ENCODE data around the gene PSME3.

PSME3 gene

DNA sequence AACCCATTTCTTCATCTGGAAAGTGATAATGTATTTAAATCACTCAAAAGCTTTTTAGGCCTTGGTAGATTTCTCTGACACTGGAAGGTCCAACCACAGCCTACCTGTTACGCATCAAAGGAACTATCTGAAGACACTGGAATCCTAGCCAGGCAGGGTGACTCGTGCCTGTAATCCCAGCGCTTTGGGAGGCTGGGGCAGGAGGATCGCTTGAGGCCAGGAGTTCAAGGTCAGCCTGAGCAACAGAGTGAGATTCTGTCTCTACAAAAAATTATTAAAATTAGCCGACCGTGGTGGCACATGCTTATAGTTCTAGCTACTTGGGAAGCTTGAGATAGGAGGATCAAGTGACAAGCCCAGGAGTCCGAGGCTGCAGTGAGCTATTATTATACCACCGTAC lies 49.0 kb downstream of the PSME3 start:
- TF ChIP-seq RAD21 (IDR thresholded peaks at IDR 0.05; ENCODE audit: low read depth) (no peak), TEAD4 (IDR thresholded peaks at IDR 0.05) (no peak), CREB1 (IDR thresholded peaks at IDR 0.05; ENCODE audit: low read depth) (no peak), CEBPB (IDR thresholded peaks at IDR 0.05) (no peak), YY1 (IDR thresholded peaks at IDR 0.05; ENCODE audit: low read depth) (no peak), TAF1 (IDR thresholded peaks at IDR 0.05; ENCODE audit: low read depth) (no peak), EGR1 (IDR thresholded peaks at IDR 0.05) (no peak), NFIC (IDR thresholded peaks at IDR 0.05) (no peak), EP300 (IDR thresholded peaks at IDR 0.05; ENCODE audit: borderline replicate concordance) (no peak), FOXM1 (IDR thresholded peaks at IDR 0.05; ENCODE audit: borderline replicate concordance, low read depth) (no peak), ZBTB7A (IDR thresholded peaks at IDR 0.05; ENCODE audit: low read depth) (no peak)
- TF ChIP-seq, protein P1, sequence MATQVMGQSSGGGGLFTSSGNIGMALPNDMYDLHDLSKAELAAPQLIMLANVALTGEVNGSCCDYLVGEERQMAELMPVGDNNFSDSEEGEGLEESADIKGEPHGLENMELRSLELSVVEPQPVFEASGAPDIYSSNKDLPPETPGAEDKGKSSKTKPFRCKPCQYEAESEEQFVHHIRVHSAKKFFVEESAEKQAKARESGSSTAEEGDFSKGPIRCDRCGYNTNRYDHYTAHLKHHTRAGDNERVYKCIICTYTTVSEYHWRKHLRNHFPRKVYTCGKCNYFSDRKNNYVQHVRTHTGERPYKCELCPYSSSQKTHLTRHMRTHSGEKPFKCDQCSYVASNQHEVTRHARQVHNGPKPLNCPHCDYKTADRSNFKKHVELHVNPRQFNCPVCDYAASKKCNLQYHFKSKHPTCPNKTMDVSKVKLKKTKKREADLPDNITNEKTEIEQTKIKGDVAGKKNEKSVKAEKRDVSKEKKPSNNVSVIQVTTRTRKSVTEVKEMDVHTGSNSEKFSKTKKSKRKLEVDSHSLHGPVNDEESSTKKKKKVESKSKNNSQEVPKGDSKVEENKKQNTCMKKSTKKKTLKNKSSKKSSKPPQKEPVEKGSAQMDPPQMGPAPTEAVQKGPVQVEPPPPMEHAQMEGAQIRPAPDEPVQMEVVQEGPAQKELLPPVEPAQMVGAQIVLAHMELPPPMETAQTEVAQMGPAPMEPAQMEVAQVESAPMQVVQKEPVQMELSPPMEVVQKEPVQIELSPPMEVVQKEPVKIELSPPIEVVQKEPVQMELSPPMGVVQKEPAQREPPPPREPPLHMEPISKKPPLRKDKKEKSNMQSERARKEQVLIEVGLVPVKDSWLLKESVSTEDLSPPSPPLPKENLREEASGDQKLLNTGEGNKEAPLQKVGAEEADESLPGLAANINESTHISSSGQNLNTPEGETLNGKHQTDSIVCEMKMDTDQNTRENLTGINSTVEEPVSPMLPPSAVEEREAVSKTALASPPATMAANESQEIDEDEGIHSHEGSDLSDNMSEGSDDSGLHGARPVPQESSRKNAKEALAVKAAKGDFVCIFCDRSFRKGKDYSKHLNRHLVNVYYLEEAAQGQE (IDR thresholded peaks at IDR 0.05; ENCODE audit: low read depth): no peak
- TF ChIP-seq, protein P2, sequence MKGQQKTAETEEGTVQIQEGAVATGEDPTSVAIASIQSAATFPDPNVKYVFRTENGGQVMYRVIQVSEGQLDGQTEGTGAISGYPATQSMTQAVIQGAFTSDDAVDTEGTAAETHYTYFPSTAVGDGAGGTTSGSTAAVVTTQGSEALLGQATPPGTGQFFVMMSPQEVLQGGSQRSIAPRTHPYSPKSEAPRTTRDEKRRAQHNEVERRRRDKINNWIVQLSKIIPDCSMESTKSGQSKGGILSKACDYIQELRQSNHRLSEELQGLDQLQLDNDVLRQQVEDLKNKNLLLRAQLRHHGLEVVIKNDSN (IDR thresholded peaks at IDR 0.05): no peak
- TF ChIP-seq, protein P3, sequence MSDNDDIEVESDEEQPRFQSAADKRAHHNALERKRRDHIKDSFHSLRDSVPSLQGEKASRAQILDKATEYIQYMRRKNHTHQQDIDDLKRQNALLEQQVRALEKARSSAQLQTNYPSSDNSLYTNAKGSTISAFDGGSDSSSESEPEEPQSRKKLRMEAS (IDR thresholded peaks at IDR 0.05): no peak

DNA sequence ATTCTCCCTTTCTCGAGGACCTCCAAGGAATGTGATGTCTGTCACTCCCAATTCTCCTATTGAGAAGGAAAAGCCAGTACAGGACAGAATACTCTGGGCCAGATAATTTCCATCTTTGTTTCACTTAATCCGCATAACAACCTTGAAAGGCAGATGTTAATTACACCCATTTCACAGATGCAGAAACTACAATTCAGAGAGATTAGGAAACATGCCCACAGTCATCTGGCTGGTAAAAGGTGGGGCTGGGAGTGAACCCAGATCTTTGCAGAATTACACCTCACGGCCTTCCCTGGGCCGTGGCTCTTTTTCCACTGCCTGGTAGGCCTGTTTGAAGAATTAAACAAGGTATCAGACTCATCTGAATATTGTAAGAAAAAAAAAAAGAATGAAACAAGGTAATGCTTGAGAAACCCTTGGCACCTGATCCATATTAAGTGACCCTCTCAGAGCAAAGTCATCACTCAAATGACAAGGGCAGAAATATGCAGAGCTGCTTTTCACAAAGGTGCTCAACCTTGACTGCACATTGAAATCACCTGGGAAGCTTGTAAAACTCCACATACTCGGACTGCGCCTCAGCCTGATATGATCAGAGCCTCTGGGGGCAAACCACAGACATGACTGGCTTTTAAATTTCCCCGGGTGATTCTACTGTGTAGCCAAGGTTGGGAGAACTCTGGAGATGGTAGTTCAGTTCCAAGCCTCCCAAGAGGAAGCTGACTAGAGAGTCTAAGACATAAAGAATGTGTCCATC lies 50.8 kb downstream of the PSME3 start:
- no peak for TF ChIP-seq EP300 (IDR thresholded peaks at IDR 0.05; ENCODE audit: borderline replicate concordance)
- TF ChIP-seq FOXM1 (IDR thresholded peaks at IDR 0.05; ENCODE audit: borderline replicate concordance, low read depth): no peak
- TF ChIP-seq RAD21 (IDR thresholded peaks at IDR 0.05; ENCODE audit: low read depth): no peak
- TF ChIP-seq YY1 (IDR thresholded peaks at IDR 0.05; ENCODE audit: low read depth): no peak
- TF ChIP-seq NFIC (IDR thresholded peaks at IDR 0.05): peak; percentile 61; the same call in 1 of the 2 replicates
- TF ChIP-seq, protein P3 (IDR thresholded peaks at IDR 0.05): no peak
- 0 out of 2 replicates have a peak, but pooled peaks have one; percentile 22 for TF ChIP-seq TEAD4 (IDR thresholded peaks at IDR 0.05)

DNA sequence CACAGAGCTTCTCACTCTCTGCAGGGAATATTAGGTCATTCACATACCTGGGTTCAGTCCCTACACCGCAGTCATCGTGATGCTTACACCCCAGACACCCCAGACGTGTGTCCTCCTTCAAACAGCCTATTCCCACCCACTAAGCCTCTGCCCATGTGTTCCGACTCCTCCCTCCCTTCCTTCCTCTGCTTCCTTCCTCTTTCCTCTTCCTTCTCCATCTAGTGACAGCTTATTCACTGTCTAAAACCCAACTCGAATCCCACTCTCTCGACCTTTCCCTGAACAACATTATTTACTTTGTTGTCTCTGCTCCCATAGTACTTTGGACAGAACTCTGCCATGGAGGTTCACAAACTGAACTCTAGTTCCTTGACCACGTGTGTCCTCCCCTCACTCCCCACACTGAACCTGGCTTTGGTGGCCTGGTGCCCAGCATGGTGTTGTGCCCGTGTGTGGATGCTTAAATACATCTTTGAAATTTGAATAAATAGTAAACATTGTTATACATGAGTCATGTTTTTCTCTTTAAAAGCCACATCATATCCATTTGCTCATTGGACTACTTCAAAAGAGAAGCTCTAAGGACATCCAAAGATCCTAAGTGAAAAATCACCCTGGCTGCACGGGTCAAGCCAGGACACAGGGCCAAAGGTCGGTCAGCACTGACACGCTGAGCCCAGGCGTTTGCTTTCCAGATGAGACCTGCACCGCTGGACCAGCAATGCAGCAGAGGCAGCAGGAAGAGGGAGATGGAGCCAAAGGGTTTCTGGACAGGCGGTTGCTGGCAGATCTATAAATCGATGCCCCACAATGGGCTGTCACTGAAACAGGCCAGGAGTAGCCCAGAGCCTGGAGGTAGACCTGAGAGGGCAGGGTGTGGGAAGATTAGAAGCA lies 53.3 kb downstream of the PSME3 start:
- TF ChIP-seq FOXM1 (IDR thresholded peaks at IDR 0.05; ENCODE audit: borderline replicate concordance, low read depth) (no peak), YY1 (IDR thresholded peaks at IDR 0.05; ENCODE audit: low read depth) (no peak), ZBTB7A (IDR thresholded peaks at IDR 0.05; ENCODE audit: low read depth) (no peak), RAD21 (IDR thresholded peaks at IDR 0.05; ENCODE audit: low read depth) (no peak), TCF12 (IDR thresholded peaks at IDR 0.05; ENCODE audit: low read depth) (no peak), EGR1 (IDR thresholded peaks at IDR 0.05) (no peak), TEAD4 (IDR thresholded peaks at IDR 0.05) (no peak), CREB1 (IDR thresholded peaks at IDR 0.05; ENCODE audit: low read depth) (no peak), EP300 (IDR thresholded peaks at IDR 0.05; ENCODE audit: borderline replicate concordance) (no peak), NFIC (IDR thresholded peaks at IDR 0.05) (no peak), CEBPB (IDR thresholded peaks at IDR 0.05) (no peak), TAF1 (IDR thresholded peaks at IDR 0.05; ENCODE audit: low read depth) (no peak)
- TF ChIP-seq, protein P2 (IDR thresholded peaks at IDR 0.05): no peak
- TF ChIP-seq, protein P1 (IDR thresholded peaks at IDR 0.05; ENCODE audit: low read depth): no peak
- TF ChIP-seq, protein P3 (IDR thresholded peaks at IDR 0.05): no peak

DNA sequence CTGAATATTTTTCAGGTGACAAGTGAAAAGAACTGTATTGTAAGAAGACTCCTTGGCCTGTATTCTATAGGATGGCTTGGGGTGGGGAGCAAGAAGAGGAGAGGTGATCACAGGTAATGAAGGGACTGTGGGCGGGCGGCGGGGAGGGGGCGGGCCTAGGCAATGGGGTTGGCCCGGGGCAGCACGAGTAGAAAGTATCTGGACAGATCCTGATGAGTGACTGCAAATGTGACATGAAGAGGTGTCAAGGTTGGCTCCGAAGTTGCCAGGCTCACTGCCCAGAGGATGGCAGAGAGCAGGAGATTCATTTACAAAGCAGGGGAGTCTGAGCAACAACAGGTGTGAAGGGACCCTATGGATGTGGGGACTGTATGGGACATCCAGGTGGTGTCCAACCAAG lies 56.6 kb downstream of the PSME3 start:
- TF ChIP-seq NFIC (IDR thresholded peaks at IDR 0.05) (no peak), ZBTB7A (IDR thresholded peaks at IDR 0.05; ENCODE audit: low read depth) (no peak), CREB1 (IDR thresholded peaks at IDR 0.05; ENCODE audit: low read depth) (no peak), TEAD4 (IDR thresholded peaks at IDR 0.05) (no peak), TCF12 (IDR thresholded peaks at IDR 0.05; ENCODE audit: low read depth) (no peak), RAD21 (IDR thresholded peaks at IDR 0.05; ENCODE audit: low read depth) (no peak), TAF1 (IDR thresholded peaks at IDR 0.05; ENCODE audit: low read depth) (no peak), EP300 (IDR thresholded peaks at IDR 0.05; ENCODE audit: borderline replicate concordance) (no peak), FOXM1 (IDR thresholded peaks at IDR 0.05; ENCODE audit: borderline replicate concordance, low read depth) (no peak), YY1 (IDR thresholded peaks at IDR 0.05; ENCODE audit: low read depth) (no peak), EGR1 (IDR thresholded peaks at IDR 0.05) (no peak), CEBPB (IDR thresholded peaks at IDR 0.05) (no peak)
- TF ChIP-seq, protein P2 (IDR thresholded peaks at IDR 0.05): no peak
- TF ChIP-seq, protein P1 (IDR thresholded peaks at IDR 0.05; ENCODE audit: low read depth): no peak
- TF ChIP-seq, protein P3 (IDR thresholded peaks at IDR 0.05): no peak
